Endothelial cell of umbilical vein (primary cell): ENCODE results near the gene UBE2C. TPM values are rescaled to one million over a fixed set of nuclear protein-coding genes. Genes with fewer than 3 reads are reported as not detected.
A peak's percentile ranks its signal among the peaks of the same experiment; 100 is the strongest.

Source experiments
- BruUV-seq: library from RNA; stranded (reverse); fragments of 400-500 nt; replicated peaks from 2 replicates; lab custom pipeline; 2021; lab: Mats Ljungman, UMichigan
- CTCF ChIA-PET: fragments of 300-600, 350-600 bp; sonication (Branson Sonifier 250); formaldehyde crosslinking; loops from one replicate; lab custom pipeline; 2021; ENCODE audit warnings: antibody characterized with exemption, inconsistent platforms; lab: Charles Lee
- POLR2A ChIA-PET: fragments of 300-600, 350-600 bp; sonication (Branson Sonifier 250); formaldehyde crosslinking; loops from one replicate; lab custom pipeline; 2021; ENCODE audit warnings: antibody characterized with exemption, inconsistent platforms; lab: Charles Lee
- DNase-seq: peaks from one replicate; pipeline ENCODE4 v3.0.0-alpha.2; 2011; ENCODE audit warnings: low read depth, low spot score
- FAIRE-seq: peaks from 2 replicates; lab custom pipeline; 2011; peaks lifted over from hg19 to GRCh38; lab: Jason Lieb, UNC
- H2AFZ ChIP-seq: 2 replicates; pipeline ENCODE4 v1.6.0; 2012; ENCODE audit warnings: low read depth, low read length, control low read depth, inconsistent platforms
- H3K27ac ChIP-seq: 2 replicates; pipeline ENCODE4 v1.5.1; 2011; ENCODE audit warnings: low read depth, mild to moderate bottlenecking, control low read depth, low read length, moderate library complexity; ENCODE audit not compliant: insufficient read depth
- H3K27me3 ChIP-seq, 2 experiments: 2 replicates each; pipeline versions ENCODE4 v1.6.0 to v1.6.1; 2011; ENCODE audit warnings: low read length in 2 of 2, mixed read lengths in 1 of 2; ENCODE audit not compliant: control insufficient read depth in 2 of 2, insufficient read depth in 2 of 2
- H3K36me3 ChIP-seq, 2 experiments: 2 replicates in 1 of 2; 3 replicates in 1 of 2; pipeline ENCODE4 v1.5.1; 2011; ENCODE audit warnings: low read length in 2 of 2, mild to moderate bottlenecking in 1 of 2, moderate library complexity in 1 of 2; ENCODE audit not compliant: control insufficient read depth in 2 of 2, insufficient read depth in 2 of 2; ENCODE audit errors: extremely low read depth in 1 of 2
- H3K4me1 ChIP-seq: 3 replicates; pipeline ENCODE4 v1.5.1; 2011; ENCODE audit warnings: mild to moderate bottlenecking, low read length; ENCODE audit not compliant: control insufficient read depth, insufficient read depth; ENCODE audit errors: extremely low read depth
- H3K4me2 ChIP-seq: 2 replicates; pipeline ENCODE4 v1.6.1; 2011; ENCODE audit warnings: low read length, control low read depth, mixed read lengths; ENCODE audit not compliant: insufficient read depth
- H3K4me3 ChIP-seq, 3 experiments: fragments of 200-600 bp in 1 of 3; sonication (generic), shearing (Covaris generic) in 1 of 3; replicated peaks in 1 of 3; 2 replicates each; pipeline ENCODE4 v1.5.1; 2011 to 2016; ENCODE audit warnings: control low read depth in 3 of 3, low read length in 3 of 3, mild to moderate bottlenecking in 2 of 3, inconsistent platforms in 1 of 3, low read depth in 1 of 3, moderate library complexity in 1 of 3; ENCODE audit not compliant: insufficient read depth in 1 of 3
- H3K79me2 ChIP-seq: 2 replicates; pipeline ENCODE4 v1.6.0; 2012; ENCODE audit warnings: low read length, inconsistent platforms; ENCODE audit not compliant: control insufficient read depth, insufficient read depth
- H3K9ac ChIP-seq: replicated peaks from 2 replicates; pipeline ENCODE3; 2011; ENCODE audit warnings: low read length, control low read depth; ENCODE audit not compliant: insufficient read depth; ENCODE audit errors: extremely low read depth
- H3K9me1 ChIP-seq: replicated peaks from 3 replicates; pipeline ENCODE4 v1.6.0; 2011; ENCODE audit warnings: mild to moderate bottlenecking, low read length; ENCODE audit not compliant: control insufficient read depth, insufficient read depth; ENCODE audit errors: extremely low read depth
- H3K9me3 ChIP-seq: replicated peaks from 2 replicates; pipeline ENCODE4 v1.5.1; 2012; ENCODE audit warnings: low read length, inconsistent platforms; ENCODE audit not compliant: control insufficient read depth, insufficient read depth
- H4K20me1 ChIP-seq: replicated peaks from 2 replicates; pipeline ENCODE3; 2011; ENCODE audit warnings: mild to moderate bottlenecking, low read length; ENCODE audit not compliant: control insufficient read depth, insufficient read depth; ENCODE audit errors: extremely low read depth
- JUN ChIP-seq: IDR thresholded peaks from 2 replicates; pipeline ENCODE4 v1.6.1; 2011; ENCODE audit warnings: borderline replicate concordance, low read depth; ENCODE audit not compliant: insufficient read length, insufficient read depth
- POLR2AphosphoS5 ChIP-seq: IDR thresholded peaks from 2 replicates; pipeline ENCODE4 v1.6.1; 2012; ENCODE audit warnings: low read depth, mild to moderate bottlenecking, control low read depth, low read length, moderate library complexity; ENCODE audit not compliant: insufficient read depth
- dilution Hi-C: fragments of 300-500 bp; cut with MboI; formaldehyde crosslinking; loops from one replicate; pipeline ENCODE4 v1.15.0; 2019; ENCODE audit warnings: low sequenced_read_pairs; ENCODE audit not compliant: extremely low pct_ligation_motif_present
- intact Hi-C: fragments of 100-400 bp; cut with micrococcal nuclease; formaldehyde crosslinking; loops from one replicate; pipeline ENCODE4 v1.10.0; 2022
- polyA plus RNA-seq, 4 experiments: library from polyadenylated mRNA; depleted of rRNA in 3 of 4; stranded (reverse) in 3 of 4; unstranded in 1 of 4; fragments of >200 nt; gene quantifications; 2 replicates each; pipeline versions ENCODE4 v1.2.1 to v1.2.3, GENCODE V29; 2011 to 2012; ENCODE audit warnings: missing spikeins in 1 of 4
- total RNA-seq: library from RNA; stranded (reverse); gene quantifications from 2 replicates; pipeline ENCODE4 v1.2.3, GENCODE V29; 2021
- TF ChIP-seq, protein P1 (sequence below), 2 donors: IDR thresholded peaks; 1 replicate in 1 of 2; 2 replicates in 1 of 2; pipeline ENCODE4 v1.5.1; 2011; ENCODE audit warnings: low read length in 2 of 2, mild to moderate bottlenecking in 2 of 2, moderate library complexity in 2 of 2, control low read depth in 1 of 2, inconsistent platforms in 1 of 2, low read depth in 1 of 2; ENCODE audit not compliant: insufficient read depth in 1 of 2; ENCODE audit errors: extremely low read depth in 1 of 2

UBE2C gene
- total and polyA plus RNA-seq, 2 donors (not counting 3 experiments of a cell fraction or from before 2014, with no cell fraction given): 129 to 130 TPM

DNA sequence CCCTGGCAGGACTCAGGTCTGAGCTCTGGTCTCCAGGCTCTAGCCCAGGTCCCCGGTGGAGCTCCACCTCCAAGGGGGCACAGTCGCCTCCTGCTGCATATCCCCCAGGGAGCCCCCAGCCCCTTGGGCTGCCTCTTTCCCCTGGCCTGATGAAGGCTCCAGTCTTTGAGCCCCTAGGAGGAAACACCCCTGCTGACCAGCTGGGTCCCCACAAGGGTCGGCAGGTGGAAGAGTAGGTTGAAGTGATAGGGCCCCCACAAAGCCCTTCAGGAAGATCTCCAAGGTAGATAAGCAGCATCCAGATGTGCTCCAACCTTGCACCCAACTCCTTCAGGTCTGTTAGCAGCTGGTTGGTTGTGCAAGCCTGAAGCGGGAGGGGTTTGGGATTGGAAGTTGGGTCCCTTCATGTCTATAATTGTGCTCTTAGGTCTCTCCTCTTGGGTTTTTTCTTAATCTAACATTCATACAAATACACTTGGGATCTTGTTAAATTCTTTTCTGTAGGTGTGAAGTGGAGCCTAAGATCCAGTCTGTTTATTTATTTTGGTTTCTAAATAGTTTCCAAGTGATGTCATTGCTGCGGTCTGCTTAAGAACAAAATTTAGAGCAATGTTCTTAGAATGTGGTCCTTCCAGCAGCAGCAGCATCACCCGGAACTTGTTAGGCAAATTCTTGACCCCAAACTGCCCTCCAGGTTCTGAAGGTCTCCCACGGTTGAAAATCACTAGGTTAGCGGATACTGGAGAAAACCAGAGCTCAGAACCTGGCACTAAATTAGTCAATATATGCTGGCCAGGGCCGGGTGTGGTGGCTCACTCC is 5.1 kb downstream of the UBE2C start:
- TF ChIP-seq, protein P1, sequence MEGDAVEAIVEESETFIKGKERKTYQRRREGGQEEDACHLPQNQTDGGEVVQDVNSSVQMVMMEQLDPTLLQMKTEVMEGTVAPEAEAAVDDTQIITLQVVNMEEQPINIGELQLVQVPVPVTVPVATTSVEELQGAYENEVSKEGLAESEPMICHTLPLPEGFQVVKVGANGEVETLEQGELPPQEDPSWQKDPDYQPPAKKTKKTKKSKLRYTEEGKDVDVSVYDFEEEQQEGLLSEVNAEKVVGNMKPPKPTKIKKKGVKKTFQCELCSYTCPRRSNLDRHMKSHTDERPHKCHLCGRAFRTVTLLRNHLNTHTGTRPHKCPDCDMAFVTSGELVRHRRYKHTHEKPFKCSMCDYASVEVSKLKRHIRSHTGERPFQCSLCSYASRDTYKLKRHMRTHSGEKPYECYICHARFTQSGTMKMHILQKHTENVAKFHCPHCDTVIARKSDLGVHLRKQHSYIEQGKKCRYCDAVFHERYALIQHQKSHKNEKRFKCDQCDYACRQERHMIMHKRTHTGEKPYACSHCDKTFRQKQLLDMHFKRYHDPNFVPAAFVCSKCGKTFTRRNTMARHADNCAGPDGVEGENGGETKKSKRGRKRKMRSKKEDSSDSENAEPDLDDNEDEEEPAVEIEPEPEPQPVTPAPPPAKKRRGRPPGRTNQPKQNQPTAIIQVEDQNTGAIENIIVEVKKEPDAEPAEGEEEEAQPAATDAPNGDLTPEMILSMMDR (IDR thresholded peaks at IDR 0.05; ENCODE audit: extremely low read depth in 1 of 2, insufficient read depth in 1 of 2, low read depth in 1 of 2, low read length in 2 of 2): no peak
- TF ChIP-seq POLR2AphosphoS5: peak; percentile 35
- H3K4me2 ChIP-seq: no peak overlapping the region
- peaks cover 24% of the 10 kb centered on the region for H3K79me2 ChIP-seq
- no peaks in the 10 kb centered on the region for H4K20me1 ChIP-seq
- H3K9ac ChIP-seq: no peak overlapping the region
- FAIRE-seq (peak; percentile 60), DNase-seq (no peak)
- no peak overlapping the region for H3K4me3 ChIP-seq
- H3K9me3 ChIP-seq: no peaks in the 10 kb centered on the region
- no peaks in the 10 kb centered on the region for H3K9me1 ChIP-seq
- intact Hi-C loops (loop anchor here (10.0 kb wide), 2 partner anchors 267 to 547 kb away; partner anchors contain the start of gene NCOA5), dilution Hi-C loops (no loop called here)
- H3K27ac ChIP-seq: no peak overlapping the region
- ChIA-PET CTCF (interaction anchor here (1.8 kb wide), 1 partner anchor 18 kb away, joined by 4 read pairs; no protein-coding TSS in a partner anchor), POLR2A (no interaction called here)
- H3K36me3 ChIP-seq: no peaks in the 10 kb centered on the region
- peaks cover 3% of the 10 kb centered on the region in 2 experiments for H3K27me3 ChIP-seq
- H2AFZ ChIP-seq: no peak overlapping the region
- peaks cover 17% of the 10 kb centered on the region for H3K4me1 ChIP-seq
- no TSS peak for BruUV-seq

DNA sequence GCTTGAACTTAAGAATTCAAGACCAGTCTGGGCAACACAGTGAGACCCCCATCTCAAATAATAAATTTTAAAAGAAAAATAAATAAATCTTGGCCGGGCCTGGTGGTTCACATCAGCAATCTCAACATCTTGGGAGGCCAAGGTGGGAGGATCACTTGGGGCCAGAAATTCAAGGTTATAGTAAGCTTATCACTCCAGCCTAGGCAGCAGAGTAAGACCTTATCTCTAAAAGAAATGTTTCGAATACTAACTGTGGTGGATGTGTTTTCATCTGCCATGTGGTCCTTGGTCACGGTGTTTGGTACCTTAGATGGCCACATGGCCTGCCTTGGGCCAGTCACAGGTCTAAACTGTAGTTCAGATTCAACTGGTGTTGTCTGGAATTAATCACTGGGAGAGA is 5.8 kb downstream of the UBE2C start:
- H3K36me3 ChIP-seq: no peaks in the 10 kb centered on the region
- peaks cover 17% of the 10 kb centered on the region for H3K79me2 ChIP-seq
- H3K4me2 ChIP-seq: no peak overlapping the region
- H2AFZ ChIP-seq: no peak overlapping the region
- CTCF ChIA-PET: interaction anchor here (1.1 to 2.0 kb wide), 2 partner anchors 140 to 152 kb away, joined by 3 to 6 read pairs; no protein-coding TSS in a partner anchor
- H3K9me3 ChIP-seq: no peaks in the 10 kb centered on the region
- no peak overlapping the region for H3K9ac ChIP-seq
- no TSS peak for BruUV-seq
- H3K4me3 ChIP-seq: no peak overlapping the region
- no peak for TF ChIP-seq JUN
- no peaks in the 10 kb centered on the region for H4K20me1 ChIP-seq
- H3K4me1 ChIP-seq: peaks cover 15% of the 10 kb centered on the region
- dilution Hi-C loops (no loop called here), intact Hi-C loops (loop anchor here (10.0 kb wide), 2 partner anchors 267 to 547 kb away; partner anchors contain the start of gene NCOA5)
- no peaks in the 10 kb centered on the region for H3K9me1 ChIP-seq
- no peak overlapping the region for H3K27ac ChIP-seq
- FAIRE-seq (no peak), DNase-seq (no peak)
- POLR2A ChIA-PET: no interaction called here
- H3K27me3 ChIP-seq: peaks cover 8 to 9% of the 10 kb centered on the region in 2 experiments
